Endothelial cell of umbilical vein (primary cell): ENCODE measurements around the gene ORC2.

ENCODE experiments used
- CTCF ChIP-seq, 2 donors: IDR thresholded peaks; 1 replicate in 1 of 2; 2 replicates in 1 of 2; pipeline ENCODE4 v1.5.1; 2011; ENCODE audit warnings: low read length in 2 of 2, mild to moderate bottlenecking in 2 of 2, moderate library complexity in 2 of 2, control low read depth in 1 of 2, inconsistent platforms in 1 of 2, low read depth in 1 of 2; ENCODE audit not compliant: insufficient read depth in 1 of 2; ENCODE audit errors: extremely low read depth in 1 of 2
- POLR2A ChIP-seq: IDR thresholded peaks from 2 replicates; pipeline ENCODE4 v1.6.1; 2012; ENCODE audit warnings: low read depth, mild to moderate bottlenecking, control low read depth, low read length
- POLR2AphosphoS5 ChIP-seq: IDR thresholded peaks from 2 replicates; pipeline ENCODE4 v1.6.1; 2012; ENCODE audit warnings: low read depth, mild to moderate bottlenecking, control low read depth, low read length, moderate library complexity; ENCODE audit not compliant: insufficient read depth

- TF ChIP-seq POLR2A (no peak), CTCF (IDR thresholded peaks at IDR 0.05; ENCODE audit: extremely low read depth in 1 of 2, insufficient read depth in 1 of 2, low read depth in 1 of 2, low read length in 2 of 2) (no peak), POLR2AphosphoS5 (no peak)
These were observed 49.8 kb downstream of the ORC2 start for GRCh38 chr2:200913654-200914053.
